Colonic mucosa (tissue), 4 donors: Measurements from ENCODE around the gene E2F3. TPM values are rescaled to one million over a fixed set of nuclear protein-coding genes. Genes with fewer than 3 reads are reported as not detected.
A peak's percentile ranks its signal among the peaks of the same experiment; 100 is the strongest.

ENCODE experiments used
- DNase-seq: peaks from one replicate; pipeline ENCODE4 v3.0.0-alpha.2; 2020
- H3K27ac ChIP-seq: fragments of 200-600 bp; one replicate; pipeline ENCODE4 v1.8.0; 2021
- H3K27me3 ChIP-seq: fragments of 200-600 bp; one replicate; pipeline ENCODE4 v1.8.0; 2021
- H3K36me3 ChIP-seq: fragments of 200-600 bp; one replicate; pipeline ENCODE4 v1.8.0; 2021
- H3K4me1 ChIP-seq: fragments of 200-600 bp; one replicate; pipeline ENCODE4 v1.8.0; 2021; ENCODE audit warnings: mild to moderate bottlenecking
- H3K4me3 ChIP-seq: fragments of 200-600 bp; one replicate; pipeline ENCODE4 v1.8.0; 2021
- H3K9ac ChIP-seq, 2 donors: one replicate each; pipeline ENCODE4 v1.7.0; 2013; ENCODE audit warnings: control low read depth in 2 of 2, low read depth in 2 of 2, low read length in 2 of 2
- H3K9me3 ChIP-seq: fragments of 200-600 bp; one replicate; pipeline ENCODE4 v1.8.0; 2021
- intact Hi-C: fragments of 100-400 bp; cut with DNase I; formaldehyde crosslinking; loops from one replicate; pipeline ENCODE4 v1.14.1; 2022
- total RNA-seq, 2 donors: library from RNA; stranded (reverse); fragmentation: NEBNext Ultra II Directional in 1 of 2; extraction: Animal tissue kit (Norgen Biotek cat#: 25700) in 1 of 2; gene quantifications; one replicate each; pipeline ENCODE4 v1.2.1, GENCODE V29; 2021
- TF ChIP-seq, protein P1 (sequence below): fragments of 200-600 bp; IDR thresholded peaks from one replicate; pipeline ENCODE4 v1.8.0; 2022; ENCODE audit warnings: antibody characterized with exemption, mild to moderate bottlenecking
- donor health status: healthy.
- donor health status: DM: no; HTN: no; CAD: no.
- donor health status: DM: no; HTN: no; CAD: no.

Gene E2F3
- total RNA-seq, result 10 to 100 TPM in 1 of 2 donors, 1 to 10 TPM in 1; 10.0 to 11.2 TPM

DNA sequence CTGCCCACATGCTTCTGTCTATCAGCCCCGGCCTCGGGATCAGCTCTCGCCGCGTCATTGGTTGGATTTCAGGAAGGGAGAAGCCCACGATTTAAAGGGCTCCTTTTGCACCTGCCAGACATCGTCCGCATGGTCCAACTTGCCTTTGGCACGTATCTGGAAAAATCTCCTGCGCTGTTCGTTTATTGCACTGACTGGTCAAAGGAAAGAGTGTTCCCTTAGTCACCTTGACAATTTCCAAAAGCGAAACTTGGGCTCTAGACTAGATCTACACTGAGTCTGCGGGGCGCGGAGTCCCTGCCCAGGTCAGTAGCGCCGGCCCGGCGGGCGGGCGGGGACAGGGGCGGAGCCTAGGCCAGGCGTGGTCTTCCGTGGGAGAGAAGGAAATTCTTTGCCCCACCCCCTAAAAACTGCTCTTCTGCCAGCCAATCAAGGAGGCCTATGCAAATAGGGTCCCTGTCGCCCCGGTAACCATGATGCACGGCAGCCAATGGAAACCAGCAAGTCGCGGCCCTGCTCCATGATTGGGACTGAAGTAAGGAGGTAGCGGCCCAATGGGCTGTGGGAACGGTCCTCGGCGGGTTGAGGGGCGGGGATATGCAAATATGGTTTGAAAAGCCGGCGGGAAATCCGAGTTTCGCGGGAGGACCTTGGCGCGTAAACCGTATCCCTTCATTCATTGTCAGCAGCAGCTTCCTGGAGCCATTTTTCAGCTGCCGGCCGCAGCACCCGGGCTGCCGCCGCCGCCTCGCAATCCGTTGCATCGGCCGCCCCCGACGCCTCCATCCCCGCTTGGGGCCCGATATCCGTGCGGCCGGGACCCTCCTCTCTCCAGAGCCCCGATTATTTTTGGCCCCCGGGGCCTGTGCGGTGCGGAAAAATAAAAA, at the start of gene E2F3:
TSS of gene E2F3 (plus strand) at position 675 of the 887 bp plus-strand sequence. CDS start 354 bp downstream, outside the sequence.
- Histone ChIP-seq H3K4me1 (no peaks in the 10 kb centered on the region), H3K9ac (peak within 1 kb of the TSS; percentile 83 to 96), H3K27me3 (no peaks in the 10 kb centered on the region), H3K4me3 (peak within 1 kb of the TSS; percentile 79), H3K9me3 (no peaks in the 10 kb centered on the region), H3K27ac (peak within 1 kb of the TSS; percentile 83), H3K36me3 (no peaks in the 10 kb centered on the region)
- TF ChIP-seq, protein P1, sequence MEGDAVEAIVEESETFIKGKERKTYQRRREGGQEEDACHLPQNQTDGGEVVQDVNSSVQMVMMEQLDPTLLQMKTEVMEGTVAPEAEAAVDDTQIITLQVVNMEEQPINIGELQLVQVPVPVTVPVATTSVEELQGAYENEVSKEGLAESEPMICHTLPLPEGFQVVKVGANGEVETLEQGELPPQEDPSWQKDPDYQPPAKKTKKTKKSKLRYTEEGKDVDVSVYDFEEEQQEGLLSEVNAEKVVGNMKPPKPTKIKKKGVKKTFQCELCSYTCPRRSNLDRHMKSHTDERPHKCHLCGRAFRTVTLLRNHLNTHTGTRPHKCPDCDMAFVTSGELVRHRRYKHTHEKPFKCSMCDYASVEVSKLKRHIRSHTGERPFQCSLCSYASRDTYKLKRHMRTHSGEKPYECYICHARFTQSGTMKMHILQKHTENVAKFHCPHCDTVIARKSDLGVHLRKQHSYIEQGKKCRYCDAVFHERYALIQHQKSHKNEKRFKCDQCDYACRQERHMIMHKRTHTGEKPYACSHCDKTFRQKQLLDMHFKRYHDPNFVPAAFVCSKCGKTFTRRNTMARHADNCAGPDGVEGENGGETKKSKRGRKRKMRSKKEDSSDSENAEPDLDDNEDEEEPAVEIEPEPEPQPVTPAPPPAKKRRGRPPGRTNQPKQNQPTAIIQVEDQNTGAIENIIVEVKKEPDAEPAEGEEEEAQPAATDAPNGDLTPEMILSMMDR, result no peak
- intact Hi-C loops, result no loop called here
- DNase-seq, result peak; percentile 100

DNA sequence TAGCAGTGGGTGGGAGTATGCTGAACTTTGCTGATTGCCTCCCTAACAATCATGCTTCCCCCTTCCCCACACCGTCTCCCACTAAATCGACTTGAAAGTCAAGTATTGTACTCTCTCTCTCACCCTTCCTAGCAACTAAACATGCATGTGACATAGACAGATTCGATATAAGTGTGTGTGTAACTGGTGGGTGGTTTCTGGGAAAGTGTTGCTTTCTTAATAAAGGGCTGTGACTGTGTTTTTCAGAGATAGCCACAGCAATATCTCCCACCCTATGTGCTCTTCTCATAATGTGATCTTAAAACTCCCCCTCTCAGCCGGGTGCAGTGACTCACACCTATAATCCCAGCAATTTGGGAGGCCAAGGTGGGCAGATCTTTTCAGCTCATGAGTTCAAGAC, 49.3 kb upstream of the E2F3 start:
- Histone ChIP-seq H3K4me1 (no peaks in the 10 kb centered on the region), H3K36me3 (no peaks in the 10 kb centered on the region), H3K9ac (no peak overlapping the region), H3K27me3 (no peaks in the 10 kb centered on the region), H3K4me3 (no peak overlapping the region), H3K9me3 (no peaks in the 10 kb centered on the region), H3K27ac (no peak overlapping the region)
- intact Hi-C loops, result no loop called here
- DNase-seq, result no peak
- TF ChIP-seq, protein P1, result no peak

DNA sequence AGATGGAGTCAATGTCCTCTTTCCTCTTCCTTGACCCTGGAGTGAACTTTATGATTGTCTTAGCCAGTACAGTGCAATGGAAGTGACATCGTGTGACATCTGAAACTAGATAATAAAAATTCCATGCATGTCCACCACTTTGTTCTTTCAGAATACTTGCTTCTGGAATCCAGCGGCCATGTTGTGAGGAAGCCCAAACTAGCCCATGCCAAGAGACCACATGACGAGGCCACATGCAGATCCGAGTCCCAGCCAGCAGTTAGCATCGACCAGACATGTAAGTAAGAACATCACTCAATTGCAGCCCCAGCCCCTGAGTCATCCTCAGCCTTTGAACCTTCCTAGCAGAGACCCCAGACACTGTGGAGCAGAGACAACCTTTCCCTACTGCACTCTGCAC, 48.5 kb upstream of the E2F3 start:
- intact Hi-C loops, result no loop called here
- H3K36me3 ChIP-seq, result no peaks in the 10 kb centered on the region
- H3K9ac ChIP-seq, result no peak overlapping the region
- H3K4me1 ChIP-seq, result no peaks in the 10 kb centered on the region
- no peaks in the 10 kb centered on the region for H3K27me3 ChIP-seq
- TF ChIP-seq, protein P1, result no peak
- H3K27ac ChIP-seq, result no peak overlapping the region
- H3K9me3 ChIP-seq, result no peaks in the 10 kb centered on the region
- DNase-seq, result no peak
- no peak overlapping the region for H3K4me3 ChIP-seq

DNA sequence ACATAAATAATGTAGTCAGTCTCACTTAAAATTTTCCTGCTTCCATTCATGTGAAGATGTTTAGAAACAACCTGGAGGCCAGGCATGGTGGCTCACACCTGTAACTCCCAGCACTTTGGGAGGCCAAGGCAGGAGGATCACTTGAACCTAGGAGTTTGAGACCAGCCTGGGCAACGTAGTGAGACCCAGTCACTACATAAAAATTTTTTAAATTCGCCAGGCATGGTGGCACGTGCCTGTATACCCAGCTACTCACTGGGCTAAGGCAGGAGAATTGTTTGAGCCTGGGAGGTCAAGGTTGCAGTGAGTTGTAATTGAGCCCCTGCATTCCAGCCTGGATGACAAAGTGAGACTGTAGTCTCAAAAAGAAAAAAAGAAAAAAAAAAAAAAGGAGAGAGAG, 47.3 kb upstream of the E2F3 start:
- no peak for DNase-seq
- Histone ChIP-seq H3K4me3 (no peak overlapping the region), H3K27ac (no peak overlapping the region), H3K9me3 (no peaks in the 10 kb centered on the region), H3K27me3 (no peaks in the 10 kb centered on the region), H3K4me1 (no peaks in the 10 kb centered on the region), H3K9ac (no peak overlapping the region), H3K36me3 (no peaks in the 10 kb centered on the region)
- intact Hi-C loops, result no loop called here
- TF ChIP-seq, protein P1, result no peak

DNA sequence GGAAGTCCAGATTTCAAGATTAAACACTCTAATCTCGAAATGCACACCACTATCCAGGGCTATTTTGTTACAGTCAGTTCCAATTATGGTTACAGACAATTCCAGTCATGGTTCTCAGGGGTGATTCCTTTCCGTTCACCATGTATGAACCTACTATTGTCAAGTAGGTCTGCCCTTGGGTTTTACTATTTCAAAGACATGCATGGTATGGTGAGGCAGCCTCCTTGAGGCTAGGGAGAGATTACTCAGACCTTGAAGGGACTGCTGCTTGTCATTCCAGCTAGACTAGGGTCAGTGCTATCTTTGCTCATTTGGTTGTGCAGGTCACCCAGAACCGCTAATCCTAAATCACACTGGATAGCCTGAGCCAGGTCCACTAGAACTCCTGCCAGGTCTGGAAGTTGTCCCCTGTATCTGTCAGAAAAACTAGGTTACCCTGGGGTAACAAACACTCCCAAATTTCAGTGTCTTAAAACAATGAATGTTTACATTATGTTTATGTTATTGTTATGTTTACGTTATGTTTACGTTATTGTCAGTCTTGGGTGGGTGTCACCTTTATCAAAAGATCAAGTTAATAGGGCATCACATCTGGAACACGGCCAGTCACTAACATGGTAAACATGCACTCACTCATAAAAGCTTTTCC, 41.1 kb upstream of the E2F3 start:
- no peak overlapping the region for H3K9ac ChIP-seq
- intact Hi-C loops, result no loop called here
- H3K36me3 ChIP-seq, result no peaks in the 10 kb centered on the region
- DNase-seq, result no peak
- H3K27ac ChIP-seq, result no peak overlapping the region
- H3K27me3 ChIP-seq, result no peaks in the 10 kb centered on the region
- no peaks in the 10 kb centered on the region for H3K4me1 ChIP-seq
- no peaks in the 10 kb centered on the region for H3K9me3 ChIP-seq
- TF ChIP-seq, protein P1, result no peak
- H3K4me3 ChIP-seq, result no peak overlapping the region
